ENCODE data around the gene MAP3K15. TPM values are rescaled to one million over a fixed set of nuclear protein-coding genes. Genes with fewer than 3 reads are reported as not detected.
"Not testable (repeated sequence)": the region's sequence is repeated elsewhere in the genome, so short reads cannot be mapped to it uniquely, and the experiment has no call there.

MAP3K15 gene
- total RNA-seq, 1 experiment from 2014 or later: not detected

DNA sequence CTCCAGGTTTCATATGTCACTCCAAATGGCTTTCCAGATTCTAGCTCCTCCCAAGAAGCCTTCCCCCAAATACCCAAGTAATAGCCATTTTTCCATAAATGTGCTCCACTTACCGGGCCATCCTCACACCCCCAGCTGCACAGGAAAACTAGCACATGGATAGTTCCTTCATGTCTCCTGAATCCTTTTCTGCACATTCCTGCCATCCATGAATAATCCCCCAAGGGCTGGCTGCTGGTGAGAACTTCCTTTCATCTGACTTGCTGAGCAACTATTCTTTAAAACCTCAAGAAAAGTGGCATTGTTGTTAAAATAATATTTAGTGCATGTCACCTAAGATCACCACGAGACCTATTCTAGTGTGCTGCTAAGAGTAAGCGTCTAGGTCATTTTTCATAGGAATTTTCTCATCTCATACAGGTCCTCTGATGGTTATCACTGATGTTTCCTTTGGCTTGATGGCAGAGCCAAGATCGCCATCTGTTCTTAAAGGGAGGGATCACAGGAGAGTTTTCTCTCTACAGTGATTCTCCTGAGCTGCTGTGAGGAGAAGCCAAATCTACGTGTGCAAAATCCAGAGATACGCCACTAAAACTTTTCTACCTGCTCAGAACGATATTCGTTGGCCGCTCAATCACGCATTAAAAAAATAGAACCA, 71.3 kb downstream of the MAP3K15 start:
- Histone ChIP-seq H3K9me2 (replicated peaks; ENCODE audit: insufficient read depth, low read length) (no peaks in the 10 kb centered on the region), H3K9me3 (ENCODE audit: low read length) (no peaks in the 10 kb centered on the region), H3K4me2 (ENCODE audit: low read depth, low read length, poor library complexity, severe bottlenecking) (no peak overlapping the region), H4K20me1 (ENCODE audit: insufficient read depth, low read depth, low read length) (no peaks in the 10 kb centered on the region), H3K4me3 (ENCODE audit: low read length) (no peak overlapping the region), H2AFZ (ENCODE audit: low read length) (no peak overlapping the region), H3K27me3 (ENCODE audit: low read length) (no peaks in the 10 kb centered on the region), H3K4me1 (ENCODE audit: low read length) (no peaks in the 10 kb centered on the region), H3K36me3 (ENCODE audit: insufficient read depth, low read length) (no peaks in the 10 kb centered on the region), H3K79me2 (ENCODE audit: low read length) (no peaks in the 10 kb centered on the region), H3K27ac (ENCODE audit: low read length) (no peak overlapping the region), H3K9ac (ENCODE audit: low read length) (no peak overlapping the region)
- DNase-seq: no peak

DNA sequence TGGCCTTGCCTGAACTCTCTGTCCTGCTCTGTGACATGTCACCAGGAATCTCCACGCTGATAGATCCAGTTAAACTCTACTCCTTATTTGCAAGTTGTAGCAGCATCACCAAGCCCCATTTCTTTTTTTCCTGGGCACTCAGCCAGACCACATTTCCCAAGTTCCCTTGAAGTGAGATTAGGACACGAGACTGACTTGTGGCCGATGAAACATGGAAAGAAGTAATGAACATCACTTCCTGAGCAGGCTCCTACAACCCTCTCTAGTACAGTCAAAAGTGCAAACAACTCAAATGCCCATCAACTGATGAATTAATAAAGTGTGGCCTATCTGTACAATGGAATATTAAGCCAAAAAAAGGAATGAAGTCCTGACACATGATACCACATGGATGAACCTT, 74.6 kb downstream of the MAP3K15 start:
- Histone ChIP-seq H3K79me2 (ENCODE audit: low read length) (no peaks in the 10 kb centered on the region), H3K27me3 (ENCODE audit: low read length) (no peaks in the 10 kb centered on the region), H3K27ac (ENCODE audit: low read length) (no peak overlapping the region), H3K9me2 (replicated peaks; ENCODE audit: insufficient read depth, low read length) (no peaks in the 10 kb centered on the region), H3K9ac (ENCODE audit: low read length) (no peak overlapping the region), H2AFZ (ENCODE audit: low read length) (no peak overlapping the region), H3K4me3 (ENCODE audit: low read length) (no peak overlapping the region), H3K4me2 (ENCODE audit: low read depth, low read length, poor library complexity, severe bottlenecking) (no peak overlapping the region), H4K20me1 (ENCODE audit: insufficient read depth, low read depth, low read length) (no peaks in the 10 kb centered on the region), H3K9me3 (ENCODE audit: low read length) (no peaks in the 10 kb centered on the region), H3K4me1 (ENCODE audit: low read length) (no peaks in the 10 kb centered on the region), H3K36me3 (ENCODE audit: insufficient read depth, low read length) (no peaks in the 10 kb centered on the region)
- DNase-seq: no peak

DNA sequence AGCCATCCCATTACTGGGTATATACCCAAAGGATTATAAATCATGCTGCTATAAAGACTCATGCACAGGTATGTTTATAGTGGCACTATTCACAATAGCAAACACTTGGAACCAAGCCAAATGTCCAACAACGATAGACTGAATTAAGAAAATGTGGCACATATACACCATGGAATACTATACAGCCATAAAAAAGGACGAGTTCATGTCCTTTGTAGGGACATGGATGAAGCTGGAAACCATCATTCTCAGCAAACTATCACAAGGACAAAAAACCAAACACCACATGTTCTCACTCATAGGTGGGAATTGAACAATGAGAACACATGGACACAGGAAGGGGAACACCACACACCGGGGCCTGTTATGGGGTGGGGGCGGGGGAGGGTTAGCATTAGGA, 92.6 kb downstream of the MAP3K15 start:
- not testable (repeated sequence) for H3K27me3 ChIP-seq (ENCODE audit: low read length); H3K4me2 ChIP-seq (ENCODE audit: low read depth, low read length, poor library complexity, severe bottlenecking); H3K36me3 ChIP-seq (ENCODE audit: insufficient read depth, low read length); DNase-seq; H3K9me2 ChIP-seq (replicated peaks; ENCODE audit: insufficient read depth, low read length); H4K20me1 ChIP-seq (ENCODE audit: insufficient read depth, low read depth, low read length); H3K27ac ChIP-seq (ENCODE audit: low read length); H3K9ac ChIP-seq (ENCODE audit: low read length); H2AFZ ChIP-seq (ENCODE audit: low read length); H3K4me1 ChIP-seq (ENCODE audit: low read length); H3K9me3 ChIP-seq (ENCODE audit: low read length); H3K79me2 ChIP-seq (ENCODE audit: low read length); H3K4me3 ChIP-seq (ENCODE audit: low read length)

DNA sequence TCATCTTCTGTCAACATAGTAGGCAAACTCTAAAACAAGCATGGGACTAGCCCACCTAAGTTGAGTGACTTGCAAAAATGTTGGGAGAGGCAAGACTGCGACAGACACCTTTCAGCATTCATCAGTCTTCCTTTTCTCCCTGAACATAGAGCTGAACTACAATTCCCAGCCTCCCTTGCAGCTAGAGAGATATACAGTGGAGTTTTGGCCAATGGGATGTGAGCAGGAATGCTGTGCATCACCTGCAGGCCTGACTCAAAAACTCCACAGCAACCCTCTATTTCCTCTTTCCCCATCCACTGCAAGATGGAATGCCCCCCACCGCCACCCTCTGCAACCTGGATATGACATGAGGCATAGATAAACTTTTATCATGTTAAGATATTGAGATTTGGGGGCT, 105.0 kb downstream of the MAP3K15 start:
- H3K27ac ChIP-seq (ENCODE audit: low read length): no peak overlapping the region

DNA sequence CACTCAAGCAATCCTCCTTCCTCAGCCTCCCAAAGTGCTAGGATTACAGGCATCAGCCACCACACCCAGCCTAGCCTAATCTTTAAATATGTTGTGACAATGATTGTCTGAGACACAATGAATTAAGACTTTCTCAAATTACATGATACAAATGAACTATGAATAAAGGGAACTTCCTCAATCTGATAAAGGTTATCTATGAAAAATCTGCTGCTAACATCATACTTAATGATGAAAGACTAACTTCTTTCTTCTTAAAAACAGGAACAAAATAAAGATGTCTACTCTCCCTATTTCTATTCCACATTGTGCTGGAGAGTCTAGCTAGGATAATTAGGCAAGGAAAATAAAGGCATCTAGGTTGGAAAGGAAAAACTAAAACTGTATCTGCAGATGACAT, 111.6 kb downstream of the MAP3K15 start:
- Histone ChIP-seq H3K79me2 (ENCODE audit: low read length) (no peaks in the 10 kb centered on the region), H3K9me3 (ENCODE audit: low read length) (no peaks in the 10 kb centered on the region), H3K9me2 (replicated peaks; ENCODE audit: insufficient read depth, low read length) (no peaks in the 10 kb centered on the region), H3K27ac (ENCODE audit: low read length) (no peak overlapping the region), H3K9ac (ENCODE audit: low read length) (no peak overlapping the region), H3K36me3 (ENCODE audit: insufficient read depth, low read length) (no peaks in the 10 kb centered on the region), H3K4me2 (ENCODE audit: low read depth, low read length, poor library complexity, severe bottlenecking) (no peak overlapping the region), H2AFZ (ENCODE audit: low read length) (no peak overlapping the region), H3K4me3 (ENCODE audit: low read length) (no peak overlapping the region), H3K4me1 (ENCODE audit: low read length) (no peaks in the 10 kb centered on the region), H4K20me1 (ENCODE audit: insufficient read depth, low read depth, low read length) (no peaks in the 10 kb centered on the region), H3K27me3 (ENCODE audit: low read length) (no peaks in the 10 kb centered on the region)
- no peak for DNase-seq

More for the DNA sequence above, 105.0 kb downstream of the MAP3K15 start:
- DNase-seq: no peak
- no peak overlapping the region for H2AFZ ChIP-seq (ENCODE audit: low read length)
- no peaks in the 10 kb centered on the region for H3K4me1 ChIP-seq (ENCODE audit: low read length)
- no peaks in the 10 kb centered on the region for H3K36me3 ChIP-seq (ENCODE audit: insufficient read depth, low read length)
- no peaks in the 10 kb centered on the region for H3K27me3 ChIP-seq (ENCODE audit: low read length)
- H3K9me2 ChIP-seq (replicated peaks; ENCODE audit: insufficient read depth, low read length): no peaks in the 10 kb centered on the region
- no peaks in the 10 kb centered on the region for H3K79me2 ChIP-seq (ENCODE audit: low read length)
- H3K4me3 ChIP-seq (ENCODE audit: low read length): no peak overlapping the region
- H3K9ac ChIP-seq (ENCODE audit: low read length): no peak overlapping the region
- H3K4me2 ChIP-seq (ENCODE audit: low read depth, low read length, poor library complexity, severe bottlenecking): no peak overlapping the region
- no peaks in the 10 kb centered on the region for H3K9me3 ChIP-seq (ENCODE audit: low read length)
- H4K20me1 ChIP-seq (ENCODE audit: insufficient read depth, low read depth, low read length): no peaks in the 10 kb centered on the region

DNA sequence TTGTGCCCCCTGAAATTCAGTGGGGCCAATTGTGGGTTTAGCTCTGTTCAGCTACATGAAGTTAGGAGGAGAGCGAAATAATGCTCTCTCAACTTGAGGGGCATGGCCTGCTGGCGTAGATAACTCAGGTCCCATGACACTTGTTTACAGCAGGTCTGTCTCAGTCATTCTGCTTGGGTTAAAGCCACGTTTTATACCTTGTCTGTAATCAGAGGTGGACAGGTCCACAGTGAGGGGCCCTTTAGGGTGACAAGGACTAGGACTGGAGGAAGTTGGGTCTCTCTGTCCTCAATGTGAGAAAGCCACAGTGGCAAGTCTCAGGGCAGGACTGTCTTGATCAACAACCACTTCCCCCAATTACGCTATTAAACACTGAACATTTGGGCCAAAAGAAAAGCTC, 122.6 kb downstream of the MAP3K15 start:
- Histone ChIP-seq H3K36me3 (ENCODE audit: insufficient read depth, low read length) (no peaks in the 10 kb centered on the region), H3K79me2 (ENCODE audit: low read length) (no peaks in the 10 kb centered on the region), H4K20me1 (ENCODE audit: insufficient read depth, low read depth, low read length) (no peaks in the 10 kb centered on the region), H3K27me3 (ENCODE audit: low read length) (no peaks in the 10 kb centered on the region), H2AFZ (ENCODE audit: low read length) (no peak overlapping the region), H3K9me3 (ENCODE audit: low read length) (no peaks in the 10 kb centered on the region), H3K9me2 (replicated peaks; ENCODE audit: insufficient read depth, low read length) (no peaks in the 10 kb centered on the region), H3K4me3 (ENCODE audit: low read length) (no peak overlapping the region), H3K4me1 (ENCODE audit: low read length) (no peaks in the 10 kb centered on the region), H3K9ac (ENCODE audit: low read length) (no peak overlapping the region), H3K27ac (ENCODE audit: low read length) (no peak overlapping the region), H3K4me2 (ENCODE audit: low read depth, low read length, poor library complexity, severe bottlenecking) (no peak overlapping the region)
- no peak for DNase-seq

DNA sequence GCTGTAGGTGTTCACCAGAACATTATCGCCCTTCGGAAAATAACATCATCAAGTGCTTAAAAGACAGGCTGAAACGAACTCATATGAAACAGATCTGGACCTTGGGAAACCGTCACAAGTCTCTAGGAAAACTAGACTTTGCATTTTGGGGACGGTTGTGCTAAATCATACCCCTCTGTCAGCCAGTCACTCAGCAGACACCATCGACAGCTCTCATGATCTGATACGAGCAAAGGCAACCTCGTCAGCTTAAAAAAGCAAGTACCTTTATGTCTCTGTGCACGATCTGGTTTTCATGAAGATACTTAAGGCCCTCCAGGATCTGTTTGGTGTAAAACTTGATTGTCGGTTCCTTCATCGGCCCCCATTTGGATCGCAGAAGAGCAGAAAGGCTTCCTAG, 123.2 kb downstream of the MAP3K15 start:
- Histone ChIP-seq H3K27me3 (ENCODE audit: low read length) (no peaks in the 10 kb centered on the region), H3K79me2 (ENCODE audit: low read length) (no peaks in the 10 kb centered on the region), H3K4me2 (ENCODE audit: low read depth, low read length, poor library complexity, severe bottlenecking) (no peak overlapping the region), H3K36me3 (ENCODE audit: insufficient read depth, low read length) (no peaks in the 10 kb centered on the region), H3K4me3 (ENCODE audit: low read length) (no peak overlapping the region), H3K27ac (ENCODE audit: low read length) (no peak overlapping the region), H3K4me1 (ENCODE audit: low read length) (no peaks in the 10 kb centered on the region), H3K9me3 (ENCODE audit: low read length) (no peaks in the 10 kb centered on the region), H3K9me2 (replicated peaks; ENCODE audit: insufficient read depth, low read length) (no peaks in the 10 kb centered on the region), H2AFZ (ENCODE audit: low read length) (no peak overlapping the region), H4K20me1 (ENCODE audit: insufficient read depth, low read depth, low read length) (no peaks in the 10 kb centered on the region), H3K9ac (ENCODE audit: low read length) (no peak overlapping the region)
- DNase-seq: no peak

DNA sequence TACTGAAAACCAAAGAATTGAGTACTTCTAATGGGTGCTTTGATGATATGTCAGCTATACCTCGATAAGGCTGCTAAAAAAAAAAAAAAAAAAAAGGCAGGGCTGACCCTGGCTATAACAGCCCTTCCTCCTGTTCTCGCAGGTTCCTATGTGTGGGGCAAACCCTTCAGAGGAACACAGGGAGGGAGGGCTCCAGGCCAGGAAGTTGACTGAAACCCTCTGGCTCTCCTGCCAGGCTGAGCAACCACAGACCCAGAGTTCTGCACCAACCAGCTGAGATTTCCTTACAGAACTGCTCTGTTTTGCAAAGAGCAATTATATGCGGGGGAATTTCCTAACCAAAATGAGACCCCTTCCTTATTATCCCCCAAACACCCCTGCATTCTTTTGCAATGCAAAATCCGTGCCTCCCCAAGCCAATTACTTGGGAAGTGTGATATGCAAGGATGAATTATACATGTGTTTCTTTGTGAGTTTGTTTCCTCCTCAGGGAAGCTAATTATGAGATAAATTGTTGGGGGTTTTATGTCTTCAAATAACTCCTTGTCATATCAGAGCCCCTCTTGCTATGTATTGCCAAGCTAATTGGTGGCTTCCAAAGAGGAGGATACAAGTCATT, 126.0 kb downstream of the MAP3K15 start:
- H3K79me2 ChIP-seq (ENCODE audit: low read length): no peaks in the 10 kb centered on the region
- no peak overlapping the region for H3K9ac ChIP-seq (ENCODE audit: low read length)
- no peak for DNase-seq
- no peak overlapping the region for H2AFZ ChIP-seq (ENCODE audit: low read length)
- H3K9me3 ChIP-seq (ENCODE audit: low read length): no peaks in the 10 kb centered on the region
- H3K9me2 ChIP-seq (replicated peaks; ENCODE audit: insufficient read depth, low read length): no peaks in the 10 kb centered on the region
- H3K4me2 ChIP-seq (ENCODE audit: low read depth, low read length, poor library complexity, severe bottlenecking): no peak overlapping the region
- no peak overlapping the region for H3K27ac ChIP-seq (ENCODE audit: low read length)
- H4K20me1 ChIP-seq (ENCODE audit: insufficient read depth, low read depth, low read length): no peaks in the 10 kb centered on the region
- H3K36me3 ChIP-seq (ENCODE audit: insufficient read depth, low read length): no peaks in the 10 kb centered on the region
- no peaks in the 10 kb centered on the region for H3K4me1 ChIP-seq (ENCODE audit: low read length)
- no peaks in the 10 kb centered on the region for H3K27me3 ChIP-seq (ENCODE audit: low read length)
- H3K4me3 ChIP-seq (ENCODE audit: low read length): no peak overlapping the region

All from Karpas-422 (cell line).